Measurements from ENCODE around the gene S100A5.
"Not testable (repeated sequence)": the region's sequence is repeated elsewhere in the genome, so short reads cannot be mapped to it uniquely, and the experiment has no call there.

DNA sequence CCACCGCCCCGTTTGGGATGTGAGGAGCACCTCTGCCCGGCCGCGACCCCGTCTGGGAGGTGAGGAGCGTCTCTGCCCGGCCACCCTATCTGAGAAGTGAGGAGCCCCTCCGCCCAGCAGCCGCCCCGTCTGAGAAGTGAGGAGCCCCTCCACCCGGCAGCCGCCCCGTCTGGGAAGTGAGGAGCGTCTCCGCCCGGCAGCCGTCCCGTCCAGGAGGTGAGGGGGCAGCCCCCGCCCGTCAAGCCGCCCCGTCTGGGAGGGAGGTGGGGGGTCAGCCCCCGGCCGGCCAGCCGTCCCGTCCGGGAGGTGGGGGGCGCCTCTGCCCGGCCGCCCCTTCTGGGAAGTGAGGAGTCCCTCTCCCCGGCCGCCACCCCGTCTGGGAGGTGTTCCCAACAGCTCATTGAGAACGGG lies 34.4 kb upstream of the S100A5 start:
- TF ChIP-seq, protein P1, sequence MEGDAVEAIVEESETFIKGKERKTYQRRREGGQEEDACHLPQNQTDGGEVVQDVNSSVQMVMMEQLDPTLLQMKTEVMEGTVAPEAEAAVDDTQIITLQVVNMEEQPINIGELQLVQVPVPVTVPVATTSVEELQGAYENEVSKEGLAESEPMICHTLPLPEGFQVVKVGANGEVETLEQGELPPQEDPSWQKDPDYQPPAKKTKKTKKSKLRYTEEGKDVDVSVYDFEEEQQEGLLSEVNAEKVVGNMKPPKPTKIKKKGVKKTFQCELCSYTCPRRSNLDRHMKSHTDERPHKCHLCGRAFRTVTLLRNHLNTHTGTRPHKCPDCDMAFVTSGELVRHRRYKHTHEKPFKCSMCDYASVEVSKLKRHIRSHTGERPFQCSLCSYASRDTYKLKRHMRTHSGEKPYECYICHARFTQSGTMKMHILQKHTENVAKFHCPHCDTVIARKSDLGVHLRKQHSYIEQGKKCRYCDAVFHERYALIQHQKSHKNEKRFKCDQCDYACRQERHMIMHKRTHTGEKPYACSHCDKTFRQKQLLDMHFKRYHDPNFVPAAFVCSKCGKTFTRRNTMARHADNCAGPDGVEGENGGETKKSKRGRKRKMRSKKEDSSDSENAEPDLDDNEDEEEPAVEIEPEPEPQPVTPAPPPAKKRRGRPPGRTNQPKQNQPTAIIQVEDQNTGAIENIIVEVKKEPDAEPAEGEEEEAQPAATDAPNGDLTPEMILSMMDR (conservative IDR thresholded peaks at IDR 0.05; ENCODE audit: low read length) = not testable (repeated sequence)
- TF ChIP-seq EZH2phosphoT487 (IDR thresholded peaks at IDR 0.05; ENCODE audit: borderline replicate concordance) = not testable (repeated sequence)
